AML-193 (cell line): ENCODE results near the gene ITIH1.
A peak's percentile ranks its signal among the peaks of the same experiment; 100 is the strongest.
"Not testable (repeated sequence)": the region's sequence is repeated elsewhere in the genome, so short reads cannot be mapped to it uniquely, and the experiment has no call there.

Source experiments
- DNase-seq, 2 experiments: peaks; one replicate each; lab custom pipeline; 2025; lab: John Stamatoyannopoulos, UW

Gene ITIH1

GRCh38 chr3:52777127-52777958 lies at the start of gene ITIH1:
TSS of gene ITIH1 (plus strand) at chr3:52777599. CDS start at chr3:52777616, 17 bp downstream.
- no peak for DNase-seq

- DNase-seq = not testable (repeated sequence)
Measured at GRCh38 chr3:52728753-52729152, 48.6 kb upstream of the ITIH1 start.

GRCh38 chr3:52730681-52731080 lies 46.7 kb upstream of the ITIH1 start:
- no peak for DNase-seq

- DNase-seq = no peak
Measured at GRCh38 chr3:52731590-52731989, 45.8 kb upstream of the ITIH1 start.

GRCh38 chr3:52733256-52733891 lies 44.0 kb upstream of the ITIH1 start:
- DNase-seq = no peak

GRCh38 chr3:52739730-52740129 lies 37.7 kb upstream of the ITIH1 start:
- DNase-seq = no peak

- peak; percentile 46 to 54 for DNase-seq
Measured at GRCh38 chr3:52742418-52743041, 34.9 kb upstream of the ITIH1 start.

GRCh38 chr3:52743152-52743551 lies 34.2 kb upstream of the ITIH1 start:
- DNase-seq = no peak

- DNase-seq = no peak
Measured at GRCh38 chr3:52743721-52744120, 33.7 kb upstream of the ITIH1 start.

GRCh38 chr3:52752045-52752660 lies 25.2 kb upstream of the ITIH1 start:
- peak in 1 of 2 experiments; percentile 31 for DNase-seq

- DNase-seq = no peak
Measured at GRCh38 chr3:52754373-52754772, 23.0 kb upstream of the ITIH1 start.

- DNase-seq = no peak
Measured at GRCh38 chr3:52756141-52756540, 21.3 kb upstream of the ITIH1 start.

GRCh38 chr3:52763466-52763865 lies 13.9 kb upstream of the ITIH1 start:
- DNase-seq = no peak

- peak; percentile 33 to 41 for DNase-seq
Measured at GRCh38 chr3:52769786-52770455, 7.5 kb upstream of the ITIH1 start.

- DNase-seq = peak; percentile 91 to 92
Measured at GRCh38 chr3:52770496-52771333, 6.7 kb upstream of the ITIH1 start, which contains the start of gene NEK4. TSS of gene NEK4 (minus strand) at chr3:52770940. CDS start at chr3:52770746, 194 bp downstream.

- no peak for DNase-seq
Measured at GRCh38 chr3:52771334-52771681, 6.1 kb upstream of the ITIH1 start.

GRCh38 chr3:52771702-52772101 lies 5.7 kb upstream of the ITIH1 start:
- no peak for DNase-seq

GRCh38 chr3:52773361-52774065 lies 3.9 kb upstream of the ITIH1 start:
- DNase-seq = no peak

GRCh38 chr3:52774066-52774713 lies 3.2 kb upstream of the ITIH1 start:
- DNase-seq = no peak
